Endothelial cell (in vitro differentiated cells): ENCODE measurements around the gene BTNL9. TPM values are rescaled to one million over a fixed set of nuclear protein-coding genes. Genes with fewer than 3 reads are reported as not detected.

Source experiments
- DNase-seq: peaks from one replicate; pipeline ENCODE4 v3.0.0; 2021; ENCODE audit warnings: low spot score
- H3K27ac Mint-ChIP-seq: one replicate; pipeline ENCODE4 v1.8.0; 2021; ENCODE audit warnings: mixed read lengths, inconsistent platforms; ENCODE audit not compliant: unreplicated experiment
- H3K27me3 Mint-ChIP-seq: one replicate; pipeline ENCODE4 v1.8.0; 2021; ENCODE audit warnings: mild to moderate bottlenecking, moderate library complexity, mixed read lengths, inconsistent platforms; ENCODE audit not compliant: unreplicated experiment
- H3K36me3 Mint-ChIP-seq: one replicate; pipeline ENCODE4 v1.8.0; 2021; ENCODE audit warnings: mild to moderate bottlenecking, low read depth, mixed read lengths, inconsistent platforms; ENCODE audit not compliant: unreplicated experiment
- H3K4me1 Mint-ChIP-seq: one replicate; pipeline ENCODE4 v1.8.0; 2021; ENCODE audit warnings: mild to moderate bottlenecking, mixed read lengths, inconsistent platforms; ENCODE audit not compliant: unreplicated experiment
- H3K4me3 Mint-ChIP-seq: one replicate; pipeline ENCODE4 v1.8.0; 2021; ENCODE audit warnings: mild to moderate bottlenecking, mixed read lengths, inconsistent platforms; ENCODE audit not compliant: unreplicated experiment
- H3K9me3 Mint-ChIP-seq: one replicate; pipeline ENCODE4 v1.8.0; 2021; ENCODE audit warnings: mixed read lengths, inconsistent platforms; ENCODE audit not compliant: unreplicated experiment
- CTCF ChIP-seq: fragments of 200-600 bp; sonication (generic); IDR thresholded peaks from one replicate; pipeline ENCODE4 v1.5.0; 2021; ENCODE audit warnings: antibody characterized with exemption; ENCODE audit not compliant: unreplicated experiment
- total RNA-seq: library from RNA; stranded (reverse); fragmentation: NEBNext Ultra II Directional; extraction: Animal tissue kit (Norgen Biotek cat#: 25700); gene quantifications from one replicate; pipeline ENCODE4 v1.2.1, GENCODE V29; 2021; ENCODE audit not compliant: unreplicated experiment

BTNL9 gene
- total RNA-seq, 1 donor from 2014 or later = 24.3 TPM

GRCh38 chr5:181071257-181071656, 31.2 kb downstream of the BTNL9 start:
- no peaks in the 10 kb centered on the region for H3K9me3 Mint-ChIP-seq
- DNase-seq = no peak
- H3K27ac Mint-ChIP-seq = no peak overlapping the region
- H3K27me3 Mint-ChIP-seq = peaks cover 5% of the 10 kb centered on the region
- no peaks in the 10 kb centered on the region for H3K4me1 Mint-ChIP-seq
- TF ChIP-seq CTCF = no peak
- no peak overlapping the region for H3K4me3 Mint-ChIP-seq
- H3K36me3 Mint-ChIP-seq = peaks cover 4% of the 10 kb centered on the region

- Mint-ChIP-seq H3K27ac (no peak overlapping the region), H3K4me1 (no peaks in the 10 kb centered on the region), H3K27me3 (no peaks in the 10 kb centered on the region), H3K4me3 (no peak overlapping the region), H3K36me3 (peaks cover 4% of the 10 kb centered on the region), H3K9me3 (no peaks in the 10 kb centered on the region)
- TF ChIP-seq CTCF = no peak
- DNase-seq = no peak
These were observed 36.9 kb downstream of the BTNL9 start for GRCh38 chr5:181076920-181077319.

- TF ChIP-seq CTCF = no peak
- H3K27me3 Mint-ChIP-seq = peaks cover 8% of the 10 kb centered on the region
These were observed 41.9 kb downstream of the BTNL9 start for GRCh38 chr5:181081989-181082388.

GRCh38 chr5:181084621-181085195, 44.6 kb downstream of the BTNL9 start:
- H3K36me3 Mint-ChIP-seq = peaks cover 3% of the 10 kb centered on the region
- H3K27me3 Mint-ChIP-seq = peaks cover 8% of the 10 kb centered on the region
- DNase-seq = no peak
- no peak overlapping the region for H3K27ac Mint-ChIP-seq
- no peak for TF ChIP-seq CTCF
- peaks cover 3% of the 10 kb centered on the region for H3K9me3 Mint-ChIP-seq
- peak overlapping the region; percentile 70 for H3K4me3 Mint-ChIP-seq
- peaks cover 8% of the 10 kb centered on the region for H3K4me1 Mint-ChIP-seq

More at GRCh38 chr5:181081989-181082388, 41.9 kb downstream of the BTNL9 start:
- Mint-ChIP-seq H3K4me3 (no peak overlapping the region), H3K27ac (no peak overlapping the region), H3K36me3 (peaks cover 3% of the 10 kb centered on the region), H3K9me3 (no peaks in the 10 kb centered on the region), H3K4me1 (peaks cover 8% of the 10 kb centered on the region)
- DNase-seq = no peak

GRCh38 chr5:181086026-181086883, 46.2 kb downstream of the BTNL9 start:
- no peak for DNase-seq
- Mint-ChIP-seq H3K36me3 (peaks cover 3% of the 10 kb centered on the region), H3K27ac (no peak overlapping the region), H3K27me3 (peaks cover 8% of the 10 kb centered on the region), H3K4me3 (no peak overlapping the region), H3K9me3 (peaks cover 3% of the 10 kb centered on the region), H3K4me1 (peaks cover 8% of the 10 kb centered on the region)
- no peak for TF ChIP-seq CTCF
